Hepatocyte (in vitro differentiated cells): ENCODE measurements around the gene CD248.

ENCODE experiments used
- CTCF ChIP-seq: fragments of 200-600 bp; sonication (generic); IDR thresholded peaks from 2 replicates; pipeline ENCODE4 v1.5.1; 2016; ENCODE audit warnings: antibody characterized with exemption, mild to moderate bottlenecking; ENCODE audit not compliant: poor library complexity
- EZH2 ChIP-seq: fragments of 200-600 bp; sonication (generic); IDR thresholded peaks from 2 replicates; pipeline ENCODE4 v1.6.1; 2016; ENCODE audit warnings: antibody characterized with exemption, mild to moderate bottlenecking, borderline replicate concordance
- EZH2phosphoT487 ChIP-seq: fragments of 200-600 bp; sonication (generic); IDR thresholded peaks from one replicate; pipeline ENCODE4 v1.6.1; 2018; ENCODE audit warnings: antibody characterized with exemption, mild to moderate bottlenecking, low read depth, moderate library complexity; ENCODE audit not compliant: unreplicated experiment, severe bottlenecking

GRCh38 chr11:66345316-66345649 lies 28.4 kb upstream of the CD248 start:
- TF ChIP-seq EZH2 (no peak), CTCF (no peak), EZH2phosphoT487 (no peak)
